Fibroblast of pulmonary artery (primary cell): Measurements from ENCODE around the gene RTKN.
A peak's percentile ranks its signal among the peaks of the same experiment; 100 is the strongest.
"Not testable (repeated sequence)": the region's sequence is repeated elsewhere in the genome, so short reads cannot be mapped to it uniquely, and the experiment has no call there.

Source experiments
- DNase-seq: peaks from one replicate; pipeline ENCODE4 v3.0.0-alpha.2; 2010; ENCODE audit warnings: low read depth
- H3K4me3 ChIP-seq: replicated peaks from 2 replicates; pipeline ENCODE4 v1.5.1; 2011; ENCODE audit warnings: low read depth, mild to moderate bottlenecking, control low read depth, low read length, moderate library complexity
- CTCF ChIP-seq: IDR thresholded peaks from 2 replicates; pipeline ENCODE4 v1.5.1; 2011; ENCODE audit warnings: mild to moderate bottlenecking, control low read depth, low read length, inconsistent platforms; ENCODE audit errors: missing control alignments

RTKN gene

GRCh38 chr2:74424139-74424992, 17.4 kb downstream of the RTKN start:
- DNase-seq = no peak
- TF ChIP-seq CTCF = no peak
- H3K4me3 ChIP-seq = no peak overlapping the region

- no peak overlapping the region for H3K4me3 ChIP-seq
- TF ChIP-seq CTCF = no peak
- no peak for DNase-seq
Observed at GRCh38 chr2:74423231-74424095, 18.3 kb downstream of the RTKN start.

DNA sequence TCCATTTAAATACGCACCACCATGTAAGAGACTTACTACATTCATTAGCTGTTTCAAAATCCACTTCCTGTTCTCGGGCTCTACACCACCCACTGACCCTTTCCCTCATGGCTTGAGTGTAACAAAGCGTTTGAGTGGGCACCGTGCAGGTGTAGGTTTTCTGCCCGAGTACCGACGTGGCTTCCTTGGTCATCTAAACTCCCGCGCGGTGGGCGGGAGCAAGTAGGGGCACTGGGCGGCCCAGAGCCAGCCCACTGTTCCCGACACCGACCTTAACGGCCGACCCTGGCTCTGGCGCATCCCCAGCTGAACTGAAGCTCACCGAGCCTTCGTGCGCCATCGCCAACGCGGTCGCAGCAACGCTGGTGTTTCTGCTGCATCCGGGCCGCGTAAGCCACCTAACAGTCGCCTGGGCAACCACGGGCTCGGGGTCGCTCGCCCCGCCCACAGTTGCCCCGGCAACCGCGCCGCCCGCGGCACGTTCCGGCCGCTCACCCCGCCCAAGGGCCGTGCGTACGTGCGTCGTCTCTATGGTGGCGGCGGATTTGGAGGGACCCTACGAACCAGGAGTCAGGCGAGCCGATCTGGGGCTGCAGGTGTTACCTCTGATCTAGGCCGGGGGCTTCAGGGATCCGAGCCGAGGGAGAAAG, 20.4 kb downstream of the RTKN start, which contains the start of the genes C2orf81 and WDR54:
TSS of gene C2orf81 (minus strand) at position 399 of the 650 bp plus-strand sequence. CDS start at position 340, 59 bp downstream.
TSS of gene WDR54 (plus strand) at position 510 of the 650 bp plus-strand sequence. CDS start 424 bp downstream, outside the sequence.
- no peak for TF ChIP-seq CTCF
- peak; percentile 87 for DNase-seq
- H3K4me3 ChIP-seq = peak within 1 kb of the TSS; percentile 87

DNA sequence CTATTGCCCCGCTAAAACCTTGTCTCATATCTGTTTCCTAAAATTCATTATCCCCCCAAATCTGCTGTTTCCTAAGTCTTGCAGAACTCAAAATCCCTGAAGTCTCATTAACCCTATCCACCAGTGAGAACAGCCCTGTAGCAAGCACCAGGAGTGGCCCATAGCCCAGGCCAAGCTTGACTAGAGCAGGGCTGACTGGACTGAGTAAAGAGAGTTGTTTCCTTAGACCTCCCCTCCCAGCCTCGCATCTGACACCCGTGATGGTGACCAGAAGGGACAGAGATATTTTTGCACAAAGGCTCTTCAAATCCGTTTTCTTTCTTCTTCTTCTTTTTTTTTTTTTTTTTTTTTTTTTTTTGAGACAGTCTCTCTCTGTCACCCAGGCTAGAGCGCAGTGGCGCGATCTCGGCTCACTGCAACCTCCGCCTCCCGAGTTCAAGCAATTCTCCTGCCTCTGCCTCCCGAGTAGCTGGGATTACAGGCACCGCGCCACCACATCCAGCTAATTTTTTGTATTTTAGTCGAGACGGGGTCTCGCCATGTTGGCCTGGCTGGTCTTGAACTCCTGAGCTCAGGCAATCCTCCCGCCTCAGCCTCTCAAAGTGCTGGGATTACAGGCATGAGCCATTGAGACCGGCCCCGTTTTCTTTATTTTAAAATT, 21.2 kb downstream of the RTKN start:
- peak overlapping the region; percentile 87 for H3K4me3 ChIP-seq
- not testable (repeated sequence) for DNase-seq

GRCh38 chr2:74420006-74420405, 21.7 kb downstream of the RTKN start:
- no peak overlapping the region for H3K4me3 ChIP-seq
- no peak for TF ChIP-seq CTCF
- no peak for DNase-seq

- DNase-seq = no peak
- no peak for TF ChIP-seq CTCF
- H3K4me3 ChIP-seq = no peak overlapping the region
Observed at GRCh38 chr2:74419345-74419744, 22.4 kb downstream of the RTKN start.

DNA sequence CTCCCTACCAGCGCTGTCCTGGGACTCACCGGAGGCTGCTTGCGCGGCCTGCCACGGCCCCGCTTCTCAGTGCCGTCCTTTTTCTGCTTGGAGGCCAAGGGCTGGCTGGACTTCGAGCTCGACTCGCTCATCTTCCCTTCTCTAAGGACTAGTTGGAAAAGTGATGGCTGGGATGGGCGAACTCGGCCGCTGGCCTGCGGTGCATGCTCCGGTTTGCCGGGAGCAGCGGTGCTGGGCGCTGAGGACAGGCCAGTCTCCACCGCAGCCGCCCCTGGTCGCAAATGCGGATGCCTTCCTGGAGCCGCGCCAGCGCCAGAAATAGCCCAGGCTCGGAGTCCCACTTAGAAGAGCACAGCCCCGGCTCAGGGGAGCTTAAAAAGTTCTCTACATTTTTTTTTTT, 23.4 kb downstream of the RTKN start:
- no peak for TF ChIP-seq CTCF
- H3K4me3 ChIP-seq = no peak overlapping the region
- no peak for DNase-seq
